ELF-1 (cell line): ENCODE results near the gene CDC20B.

Experiments
- DNase-seq: peaks from one replicate; pipeline ENCODE4 v3.0.0-alpha.2; 2016; ENCODE audit warnings: low read depth, low spot score

CDC20B gene, protein sequence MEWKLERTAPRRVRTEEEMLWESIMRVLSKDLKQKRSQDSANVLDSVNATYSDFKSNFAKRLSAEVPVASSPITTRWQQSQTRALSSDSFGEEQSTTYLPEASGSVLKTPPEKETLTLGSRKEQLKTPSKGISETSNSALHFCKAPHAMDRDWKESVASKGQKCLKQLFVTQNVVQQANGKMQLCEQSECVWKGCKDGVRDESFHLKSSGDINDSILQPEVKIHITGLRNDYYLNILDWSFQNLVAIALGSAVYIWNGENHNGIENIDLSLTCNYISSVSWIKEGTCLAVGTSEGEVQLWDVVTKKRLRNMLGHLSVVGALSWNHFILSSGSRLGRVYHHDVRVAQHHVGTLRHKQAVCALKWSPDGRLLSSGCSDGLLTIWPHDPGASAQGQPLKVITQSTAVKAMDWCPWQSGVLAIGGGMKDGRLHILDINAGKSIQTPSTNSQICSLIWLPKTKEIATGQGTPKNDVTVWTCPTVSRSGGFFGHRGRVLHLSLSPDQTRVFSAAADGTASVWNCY

DNA sequence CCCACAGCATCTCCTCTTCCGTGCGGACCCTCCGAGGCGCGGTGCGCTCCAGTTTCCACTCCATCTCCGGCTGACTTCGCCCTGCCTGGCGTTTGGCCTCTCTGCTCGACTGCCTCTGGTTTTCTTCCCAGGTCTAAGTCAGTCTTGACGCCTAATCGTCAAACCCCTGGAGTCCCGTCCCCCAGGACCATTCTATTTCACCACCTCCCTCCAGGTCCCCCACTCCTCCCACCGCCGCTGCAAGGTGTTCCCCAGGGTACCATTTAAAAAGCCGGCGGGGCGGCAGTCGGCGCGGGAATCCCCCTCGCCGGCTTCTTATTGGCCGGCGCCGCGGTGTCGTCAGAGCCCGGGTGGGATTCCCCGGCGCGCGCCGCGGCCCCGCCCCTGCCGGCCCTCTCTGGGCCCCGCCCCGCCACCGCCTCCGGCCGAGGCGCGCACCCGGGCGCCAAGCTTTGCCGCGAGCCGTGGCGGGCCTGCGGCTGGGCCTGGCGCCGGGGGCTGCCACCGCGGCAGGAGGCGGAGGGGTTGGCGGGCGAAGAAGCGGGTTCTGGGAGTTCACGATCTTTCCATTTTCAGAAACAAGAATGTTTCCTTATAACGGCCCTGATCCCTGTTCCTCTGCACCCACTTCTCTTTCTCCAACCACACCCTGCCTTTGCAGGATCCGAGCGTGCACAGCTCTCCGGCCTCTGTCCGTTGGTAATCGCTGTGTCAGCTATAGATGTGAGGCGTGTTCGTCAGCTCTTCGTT is at the start of gene CDC20B:
TSS of gene CDC20B (minus strand) at position 241 of the 750 bp plus-strand sequence. CDS start at position 64, 177 bp downstream.
- DNase-seq = peak; percentile 73

DNA sequence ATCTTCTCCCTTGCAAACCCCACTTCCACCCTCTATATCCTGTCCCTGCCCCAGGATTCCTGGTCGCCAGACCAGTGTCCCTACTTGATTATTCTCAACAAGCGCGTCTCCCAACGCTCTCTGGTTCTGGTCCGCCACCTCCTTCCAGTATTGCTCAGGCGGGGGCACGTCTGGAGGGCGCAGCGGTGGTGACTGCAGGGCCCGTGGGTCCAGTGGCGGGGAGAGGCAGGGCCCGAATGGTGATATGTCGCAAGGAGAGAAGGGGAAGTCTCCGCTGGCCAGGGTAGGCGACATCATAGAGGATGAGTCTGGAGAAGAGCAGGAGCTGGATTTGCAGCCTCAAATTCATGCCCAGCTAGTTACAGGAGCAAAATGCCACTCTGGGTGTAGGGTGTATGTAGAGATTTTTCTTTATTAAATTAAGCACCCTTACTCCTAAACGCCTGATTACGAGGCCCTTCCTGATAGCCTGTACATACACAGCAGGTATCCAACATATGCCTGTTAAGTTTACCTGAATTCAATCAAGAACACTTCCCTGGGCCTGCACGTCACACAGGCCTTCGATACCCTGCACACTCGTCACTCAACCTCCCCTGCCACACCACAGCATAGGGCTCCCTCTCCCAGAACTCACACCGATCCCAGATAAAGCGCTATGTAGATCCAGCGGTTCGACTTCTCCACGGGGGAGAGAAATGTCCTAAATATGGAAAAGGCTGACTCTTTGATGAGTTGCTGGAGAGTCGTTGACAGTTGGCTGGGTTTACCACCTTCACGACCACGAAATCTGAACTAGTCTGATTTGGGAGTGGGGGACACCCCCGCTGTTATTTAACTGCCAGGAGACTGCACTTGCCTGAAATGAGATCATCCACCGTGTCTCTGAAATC is 49.4 kb upstream of the CDC20B start:
- DNase-seq = peak; percentile 12

DNA sequence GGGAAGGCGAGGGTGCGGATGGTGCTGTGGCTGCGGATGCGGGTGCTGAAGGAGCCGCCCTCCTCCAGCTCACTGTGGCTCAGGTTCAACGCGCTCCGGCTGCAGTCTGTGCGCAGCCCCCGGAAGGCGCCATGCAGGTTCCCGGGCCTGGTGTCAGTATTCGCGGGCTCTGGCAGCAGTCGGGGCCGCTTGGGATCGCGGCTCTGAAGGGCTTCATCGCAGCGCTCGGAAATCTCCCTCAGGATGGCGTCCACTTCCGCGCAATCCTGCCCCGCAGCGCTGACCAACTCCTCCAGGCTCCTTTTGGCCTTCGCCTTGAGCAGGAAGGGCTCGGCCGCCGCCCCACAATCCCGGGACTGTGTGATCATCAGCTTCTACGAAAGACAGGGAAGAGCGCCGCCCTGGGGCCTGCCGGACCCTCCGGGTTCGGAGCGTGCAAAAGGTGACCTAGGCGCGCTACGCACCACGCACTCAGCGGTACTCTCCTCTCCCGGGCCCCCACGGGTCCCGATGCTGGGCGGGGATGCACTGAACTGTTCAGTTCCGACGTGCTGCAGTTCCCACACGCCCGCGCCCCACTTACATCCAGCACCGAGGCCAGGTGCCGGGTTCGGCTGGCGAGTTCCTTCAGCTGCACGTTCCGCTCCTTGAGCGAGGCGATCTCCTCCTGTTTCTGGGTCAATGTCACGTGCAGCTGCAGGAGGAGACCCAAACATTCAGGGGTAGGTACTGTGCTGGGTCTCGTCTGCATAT is 47.6 kb upstream of the CDC20B start:
- DNase-seq = peak; percentile 77

DNA sequence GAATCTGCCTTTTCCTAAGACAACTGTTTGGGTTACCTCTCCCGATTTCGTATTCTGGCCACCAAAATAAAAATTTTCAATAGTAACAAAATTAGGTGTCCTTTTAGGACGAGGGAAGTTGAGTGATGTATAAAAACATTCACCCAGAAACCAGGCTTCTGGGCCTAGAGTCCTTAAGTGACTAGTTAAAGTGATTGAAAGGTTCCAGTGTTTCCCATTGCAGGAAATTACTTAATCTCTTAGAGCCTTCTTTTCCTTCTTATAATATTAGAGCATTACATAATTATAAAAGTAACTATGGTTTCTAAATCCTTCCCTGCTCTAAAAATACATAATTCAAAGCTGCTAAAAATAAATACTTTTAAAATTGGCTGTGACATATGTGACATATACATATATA is 46.8 kb upstream of the CDC20B start:
- no peak for DNase-seq

DNA sequence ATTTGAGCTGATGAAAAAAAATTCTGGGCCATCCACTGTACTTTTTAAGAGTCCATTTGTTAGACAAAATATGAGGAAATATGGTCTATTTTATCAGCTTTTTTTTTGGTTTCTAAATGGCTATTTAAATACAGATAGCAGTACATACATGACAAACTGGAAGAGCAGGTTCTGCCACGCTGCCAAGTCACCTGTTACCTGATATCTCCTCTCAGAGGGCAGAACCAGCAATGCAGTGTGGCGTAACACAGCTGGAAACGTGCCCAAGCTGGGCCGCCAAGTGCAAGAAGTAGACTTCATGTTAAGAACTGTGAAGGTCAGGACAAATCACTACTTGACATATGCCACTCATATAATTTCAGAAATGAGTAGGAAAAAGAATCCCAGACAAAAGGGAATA is 46.0 kb upstream of the CDC20B start:
- peak; percentile 39 for DNase-seq

DNA sequence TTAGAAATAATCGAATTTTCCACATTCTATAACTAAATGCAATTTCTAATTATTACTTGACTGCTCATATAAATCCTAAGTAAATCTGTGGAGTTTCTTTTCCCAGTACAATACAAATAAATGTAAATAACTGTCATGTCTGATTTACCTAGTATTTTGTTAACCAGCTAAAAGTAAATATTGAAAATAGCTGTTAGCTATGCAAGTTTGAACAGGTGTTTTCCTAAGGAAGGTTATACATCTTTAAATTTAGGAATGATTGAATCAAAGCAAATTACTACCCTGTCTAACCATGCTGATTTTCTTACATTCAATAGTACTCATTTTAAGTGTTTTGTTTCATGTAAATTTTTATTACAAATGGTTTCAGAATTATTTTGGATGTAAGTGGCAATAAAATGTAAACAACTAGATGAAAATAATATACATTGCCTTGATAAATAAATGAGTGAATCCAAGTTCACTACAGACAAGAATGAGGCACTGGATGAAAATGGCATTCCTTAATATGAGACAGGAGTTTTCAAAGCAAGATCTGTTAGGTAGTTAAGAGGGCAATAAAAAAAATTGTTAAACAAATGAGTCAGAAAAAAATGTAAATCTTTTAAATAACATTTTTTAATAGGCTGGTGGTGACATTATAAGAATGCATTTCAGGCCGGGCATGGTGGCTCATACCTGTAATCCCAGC is 38.4 kb upstream of the CDC20B start:
- no peak for DNase-seq

DNA sequence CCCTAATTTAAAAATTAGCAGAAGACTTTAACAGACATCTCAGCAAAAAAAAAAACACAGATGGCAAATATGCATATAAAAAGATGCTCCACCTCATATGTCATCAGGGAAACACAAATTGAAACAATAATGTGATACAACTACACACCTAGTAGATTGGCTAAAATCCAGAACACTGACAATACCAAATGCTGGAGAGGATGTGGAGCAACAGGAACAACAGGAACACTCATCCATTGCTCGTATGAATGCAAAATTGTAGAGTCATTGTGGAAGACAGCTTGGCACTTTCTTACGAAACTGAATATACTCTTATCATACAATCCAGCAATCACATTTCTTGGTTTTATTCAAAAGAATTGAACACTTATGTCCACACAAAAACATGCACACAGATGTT is 32.0 kb upstream of the CDC20B start:
- DNase-seq = no peak

DNA sequence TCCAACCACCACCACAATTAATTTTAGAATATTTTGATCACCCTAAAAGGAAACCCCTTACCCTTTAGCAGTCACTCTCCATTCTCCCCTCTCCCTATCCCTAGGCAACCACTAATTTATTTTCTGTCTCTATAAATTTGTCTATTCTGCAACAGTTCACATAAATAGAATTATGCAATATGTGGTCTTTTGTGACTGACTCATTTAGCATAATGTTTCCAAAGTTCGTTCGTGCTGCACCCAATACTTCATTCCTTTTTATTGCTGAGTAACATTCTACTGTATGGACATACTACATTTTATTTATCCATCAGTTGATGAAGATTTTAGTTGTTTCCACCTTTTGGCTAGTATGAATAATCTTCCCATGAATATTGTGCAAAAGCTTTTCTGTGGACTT is 18.2 kb upstream of the CDC20B start:
- no peak for DNase-seq

DNA sequence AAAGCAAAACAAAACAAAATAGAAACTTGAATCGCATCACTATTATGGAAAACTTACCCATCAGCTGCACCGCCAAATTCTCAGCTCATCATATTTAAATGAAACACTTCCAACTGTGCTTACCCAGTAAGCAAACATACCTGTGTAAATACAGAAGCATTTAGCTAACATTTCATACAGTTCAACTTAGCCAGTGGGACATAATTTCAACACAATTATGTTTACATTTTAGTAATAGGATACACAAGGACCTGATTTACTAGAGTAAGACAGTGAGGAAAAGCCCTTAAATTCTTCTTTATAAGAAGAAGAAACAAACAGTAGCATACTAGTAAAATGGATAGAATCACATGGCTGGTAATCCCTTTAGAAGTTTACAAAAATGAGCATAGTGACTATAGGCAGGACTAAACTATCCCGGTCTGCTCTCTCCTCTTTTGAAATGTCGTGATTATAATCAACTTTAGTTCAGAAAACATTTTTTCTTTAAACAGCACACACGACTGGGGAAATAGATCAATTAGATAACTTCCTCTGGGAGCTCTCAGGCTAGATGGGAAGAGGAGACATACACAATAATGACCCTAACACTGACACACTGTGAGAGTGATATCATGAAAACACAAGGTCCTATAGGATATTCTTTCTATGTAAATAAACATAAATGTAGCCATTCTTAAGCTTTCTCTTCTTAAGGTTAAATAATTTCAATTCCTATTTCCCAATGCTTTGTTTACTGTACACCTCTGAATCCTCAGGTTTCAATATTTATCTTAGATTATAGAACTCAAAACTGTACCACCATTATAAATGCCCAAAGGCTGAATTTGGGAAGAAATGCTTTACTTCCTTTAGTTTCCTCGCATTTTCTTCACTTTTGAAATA is 15.9 kb upstream of the CDC20B start:
- no peak for DNase-seq

DNA sequence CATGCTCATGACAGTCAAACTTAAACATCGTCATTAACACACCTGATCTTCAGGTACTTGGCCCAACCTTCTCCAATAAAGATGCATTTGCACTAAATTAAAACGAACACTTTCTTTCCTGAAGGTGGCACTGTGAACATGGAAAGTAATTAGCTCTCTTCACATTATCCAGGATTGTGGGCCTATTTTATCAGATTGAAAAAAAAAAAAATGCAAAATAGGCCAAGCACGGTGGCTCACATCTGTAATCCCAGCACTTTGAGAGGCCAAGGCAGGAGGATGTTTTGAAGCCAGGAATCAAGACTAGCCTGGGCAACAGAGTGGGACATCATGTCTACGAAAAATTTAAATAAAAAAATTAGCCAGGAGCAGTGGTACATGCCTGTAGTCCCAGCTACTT is 14.4 kb upstream of the CDC20B start:
- no peak for DNase-seq

DNA sequence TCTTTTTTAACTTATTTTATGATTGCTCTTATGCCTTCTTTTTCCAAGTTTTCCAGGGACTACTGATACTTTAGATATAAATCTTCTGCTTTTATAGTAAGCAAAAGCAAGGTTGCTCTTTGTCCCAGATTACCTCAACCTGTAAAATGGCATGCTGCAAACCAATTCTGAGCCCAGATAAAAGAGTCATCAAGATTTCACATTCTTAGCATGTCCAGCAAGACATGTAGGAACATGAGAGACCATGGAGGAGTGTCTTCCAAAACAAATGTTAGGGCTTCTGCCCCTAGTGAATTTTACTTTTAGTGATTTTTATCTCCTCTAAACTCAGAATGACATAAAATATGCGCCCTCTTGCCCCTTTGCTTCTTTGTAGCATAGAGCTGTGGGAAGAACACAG is 7.0 kb upstream of the CDC20B start:
- no peak for DNase-seq

DNA sequence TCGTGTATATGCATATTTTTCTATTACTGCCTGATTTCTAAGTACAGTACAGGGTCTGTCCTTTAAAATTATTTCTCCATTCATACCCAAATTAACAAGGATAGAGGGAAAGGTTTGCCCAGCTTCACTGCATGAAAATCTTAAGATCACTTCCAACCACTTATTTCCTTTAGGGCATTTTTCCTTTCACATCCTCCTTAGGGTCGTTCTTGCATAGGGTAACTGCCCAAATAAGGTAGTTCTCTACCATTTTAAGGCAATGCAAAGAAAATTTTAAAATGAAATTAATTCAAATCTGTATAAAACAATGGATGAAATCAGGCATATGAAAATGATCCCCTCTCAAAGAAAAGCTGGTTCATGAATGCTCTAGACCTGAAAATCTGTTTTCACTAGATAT is 4.1 kb upstream of the CDC20B start:
- DNase-seq = no peak

DNA sequence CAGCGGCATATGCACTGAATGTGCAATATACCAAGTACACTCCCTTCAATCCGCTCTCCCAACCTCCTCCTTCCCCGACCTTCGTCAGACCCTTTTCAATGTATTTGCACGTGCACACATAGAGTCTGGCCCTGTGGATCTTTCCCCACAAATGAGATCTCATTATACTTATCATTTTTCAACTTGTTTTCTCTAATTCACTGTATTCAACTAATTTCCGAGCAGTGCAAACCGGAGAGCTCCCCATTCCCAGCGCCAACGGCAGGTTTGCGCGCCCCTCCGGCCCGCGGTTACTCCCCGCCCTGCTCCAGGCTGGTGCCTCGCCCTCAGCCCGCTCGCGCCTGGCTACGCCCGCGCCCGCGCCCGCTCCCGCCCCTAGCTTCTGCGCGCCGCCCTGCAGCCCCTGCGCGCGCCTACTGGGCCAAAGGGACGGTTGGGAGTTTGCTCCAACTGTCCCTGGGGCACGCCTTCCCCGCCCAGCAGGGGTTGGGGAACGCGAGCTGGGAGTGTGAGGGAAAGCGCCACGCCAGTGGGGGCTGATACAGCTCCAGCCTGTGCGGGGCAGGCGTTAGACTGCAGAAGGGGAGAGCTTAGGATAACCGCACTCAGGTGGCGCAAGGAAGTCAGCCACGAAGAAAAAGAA is 3.3 kb upstream of the CDC20B start:
- DNase-seq = peak; percentile 88

DNA sequence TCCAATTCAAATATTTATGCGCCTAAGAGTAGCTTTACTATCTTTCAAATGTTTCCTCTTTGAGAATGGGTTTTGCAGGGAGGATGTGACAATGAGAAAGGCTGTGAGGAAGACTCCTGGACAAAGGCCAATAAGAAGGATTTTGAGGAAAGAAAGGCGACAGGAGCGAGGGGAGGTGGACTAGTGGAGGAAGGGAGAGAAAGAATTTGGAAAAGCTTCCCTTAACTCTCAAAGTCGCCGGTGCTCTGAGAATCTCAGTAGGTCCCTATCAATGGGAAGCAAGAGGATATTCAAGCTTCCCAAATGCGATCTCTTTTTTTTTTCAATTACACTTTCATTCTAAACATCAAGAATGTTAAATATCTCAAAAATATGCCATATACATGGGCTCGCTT is 2.8 kb upstream of the CDC20B start:
- peak; percentile 13 for DNase-seq

DNA sequence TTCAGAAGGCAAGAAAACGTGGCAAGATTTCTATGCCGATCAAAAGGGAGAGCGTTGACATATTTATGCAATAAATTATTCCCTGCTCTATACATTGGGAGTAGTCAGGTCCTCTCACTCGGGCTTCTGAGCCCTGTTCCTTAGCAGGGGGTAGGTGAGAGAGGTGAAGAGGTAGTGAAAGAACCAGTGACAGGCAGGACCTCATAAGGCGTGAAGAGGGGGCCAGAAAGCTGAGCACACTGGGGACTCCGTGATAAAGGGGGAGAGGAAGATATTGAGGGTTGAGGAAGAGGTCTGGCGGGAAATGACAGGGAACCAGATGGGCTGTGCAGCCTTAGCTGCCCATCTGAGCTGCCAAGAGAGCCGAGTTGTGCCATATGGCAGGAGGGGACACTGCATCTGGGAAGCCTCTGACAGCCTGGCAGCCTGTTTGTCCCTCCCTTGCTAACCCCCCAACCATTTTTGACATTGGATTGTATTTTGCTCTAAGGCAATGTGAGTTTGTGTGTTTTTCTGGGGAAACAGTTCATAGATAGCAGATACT is 782 bp upstream of the CDC20B start:
- no peak for DNase-seq

DNA sequence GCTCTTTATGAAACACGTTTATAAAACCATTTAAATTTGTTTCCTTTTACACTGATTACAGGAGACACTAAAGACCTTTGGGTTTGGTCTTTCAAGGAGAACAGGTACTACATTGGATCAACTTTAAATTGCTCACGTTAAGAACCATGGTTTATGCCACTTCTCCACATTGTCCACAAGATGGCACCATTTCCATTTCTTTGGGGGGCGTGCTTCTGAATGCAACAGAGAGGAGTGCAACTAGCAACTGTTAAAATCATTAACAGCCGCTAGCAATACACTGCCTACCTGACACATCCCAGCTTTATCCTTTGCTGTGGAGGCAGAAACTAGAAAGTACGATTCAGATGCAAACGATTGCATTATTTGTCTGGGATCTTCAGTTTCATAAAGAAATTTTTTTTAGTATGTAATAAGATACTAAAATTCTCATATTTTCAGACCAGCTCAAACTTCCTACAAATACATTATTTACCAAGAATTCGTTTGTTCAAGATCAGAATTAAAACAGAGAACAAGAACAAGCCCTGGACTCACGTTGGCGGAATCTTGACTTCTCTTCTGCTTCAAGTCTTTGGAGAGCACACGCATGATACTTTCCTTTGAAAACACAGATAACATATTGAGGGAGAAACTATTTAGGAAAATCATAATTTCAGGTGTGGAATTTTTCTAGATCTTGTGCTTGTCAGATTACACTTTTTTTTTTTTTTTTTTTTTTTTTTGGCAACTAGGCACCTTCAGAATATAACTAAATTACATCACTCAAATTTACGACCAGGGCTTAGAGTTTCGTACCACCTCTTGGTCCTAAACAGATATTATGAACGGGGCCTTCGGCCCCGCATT is 702 bp downstream of the CDC20B start:
- peak; percentile 63 for DNase-seq

DNA sequence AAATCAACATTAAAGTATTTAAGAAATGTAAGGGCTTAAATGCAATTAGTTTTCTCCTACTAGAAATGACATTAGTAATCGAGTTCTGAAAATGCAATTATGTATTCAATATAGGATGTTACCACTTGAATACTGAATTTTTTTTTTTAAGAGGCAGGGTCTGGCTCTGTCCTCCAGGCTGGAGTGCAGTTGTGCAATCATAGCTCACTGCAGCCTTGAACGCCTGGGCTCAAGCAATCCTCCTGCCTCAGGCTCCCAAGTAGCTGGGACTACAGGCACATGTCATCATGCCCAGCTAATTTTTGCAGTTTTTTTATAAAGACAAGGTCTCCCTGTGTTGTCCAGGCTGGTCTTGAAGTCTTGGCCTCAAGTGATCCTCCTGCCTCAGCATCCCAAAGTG is 1.5 kb downstream of the CDC20B start:
- no peak for DNase-seq

DNA sequence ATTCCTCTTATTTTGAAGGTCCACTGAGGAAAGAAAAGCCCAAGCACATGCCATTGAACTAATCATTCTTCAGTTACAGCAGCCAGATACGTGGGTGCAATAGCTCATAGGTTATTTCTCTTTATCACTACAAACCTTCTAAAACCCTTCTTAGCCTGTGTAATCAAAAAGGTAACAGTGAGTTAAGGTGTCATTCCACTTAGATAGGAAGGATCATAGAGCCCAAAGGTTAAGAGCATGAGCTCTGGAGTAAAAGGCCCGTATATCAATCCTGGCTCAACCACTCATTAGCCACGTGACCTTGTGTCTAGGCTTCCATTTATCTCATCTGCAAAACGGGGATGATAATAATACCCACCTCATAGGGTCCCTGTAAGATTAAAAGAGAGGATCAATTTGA is 10.3 kb downstream of the CDC20B start:
- DNase-seq = no peak
